HepG2 (cell line): Measurements from ENCODE around the gene KCNH6. TPM values are rescaled to one million over a fixed set of nuclear protein-coding genes. Genes with fewer than 3 reads are reported as not detected.
A peak's percentile ranks its signal among the peaks of the same experiment; 100 is the strongest.

Experiments
- GATAD2A ChIP-seq: IDR thresholded peaks from 2 replicates; pipeline ENCODE4 v1.6.1; 2016
- HNRNPH1 ChIP-seq: fragments of 200-400 bp; formaldehyde crosslinking; optimal IDR thresholded peaks from 2 replicates; pipeline ENCODE3; 2017; ENCODE audit warnings: mild to moderate bottlenecking, low read depth, low read length
- HOXD1 ChIP-seq: sonication (generic); formaldehyde crosslinking; IDR thresholded peaks from 2 replicates; pipeline ENCODE4 v1.5.0; 2020; ENCODE audit warnings: missing genetic modification reagents
- JUN ChIP-seq: sonication (generic); formaldehyde crosslinking; IDR thresholded peaks from 2 replicates; pipeline ENCODE4 v1.4.0; 2020; ENCODE audit warnings: mild to moderate bottlenecking, missing genetic modification reagents
- PITX1 ChIP-seq: sonication (generic); formaldehyde crosslinking; IDR thresholded peaks from 2 replicates; pipeline ENCODE4 v1.5.1; 2020; ENCODE audit warnings: mild to moderate bottlenecking, missing genetic modification reagents
- PTBP1 ChIP-seq: fragments of 200-400 bp; formaldehyde crosslinking; IDR thresholded peaks from 2 replicates; pipeline ENCODE4 v1.6.1; 2018; ENCODE audit warnings: low read length, low read depth; ENCODE audit not compliant: poor library complexity, severe bottlenecking
- YEATS4 ChIP-seq: sonication (generic); formaldehyde crosslinking; IDR thresholded peaks from 2 replicates; pipeline ENCODE4 v1.4.0; 2020; ENCODE audit warnings: missing genetic modification reagents, borderline replicate concordance
- polyA plus RNA-seq, 8 experiments: library from polyadenylated mRNA; depleted of rRNA in 3 of 8; stranded (reverse) in 7 of 8; unstranded in 1 of 8; fragments of >200 nt; fragmentation: Illumina TruSeq in 4 of 8; extraction: Trizol in 4 of 8; gene quantifications; 2 replicates each; pipeline versions ENCODE4 v1.2.1 to v1.2.3, GENCODE V29; 2011 to 2016; ENCODE audit warnings: low read depth in 4 of 8, missing spikeins in 1 of 8, mixed read lengths in 1 of 8; ENCODE audit not compliant: insufficient read depth in 1 of 8
- total RNA-seq, 5 experiments: library from RNA; depleted of rRNA; stranded (reverse); fragments of >200 nt; fragmentation: Illumina TruSeq; extraction: Trizol; gene quantifications; 2 replicates each; pipeline ENCODE4 v1.2.3, GENCODE V29; 2016; ENCODE audit warnings: low read depth in 1 of 5
- TF ChIP-seq, protein P1 (sequence below): sonication (generic); formaldehyde crosslinking; IDR thresholded peaks from 2 replicates; pipeline ENCODE4 v1.4.0; 2020; ENCODE audit warnings: missing genetic modification reagents, borderline replicate concordance
- TF ChIP-seq, protein P2 (sequence below): sonication (generic); formaldehyde crosslinking; IDR thresholded peaks from 2 replicates; pipeline ENCODE4 v1.4.0; 2020; ENCODE audit warnings: low read depth, mild to moderate bottlenecking, missing genetic modification reagents
- TF ChIP-seq, protein P3 (sequence below), 2 experiments: sonication (generic) in 1 of 2; formaldehyde crosslinking in 1 of 2; IDR thresholded peaks; 2 replicates each; pipeline versions ENCODE4 v1.4.0 to v1.6.1; 2018 to 2020; ENCODE audit warnings: missing genetic modification reagents in 2 of 2, borderline replicate concordance in 1 of 2, low read depth in 1 of 2, mild to moderate bottlenecking in 1 of 2, missing biosample characterization in 1 of 2
- TF ChIP-seq, protein P4 (sequence below): sonication (generic); formaldehyde crosslinking; IDR thresholded peaks from 2 replicates; pipeline ENCODE4 v1.9.0; 2021; ENCODE audit warnings: missing genetic modification reagents, borderline replicate concordance
- TF ChIP-seq, protein P5 (sequence below): sonication (generic); formaldehyde crosslinking; conservative IDR thresholded peaks from 2 replicates; pipeline ENCODE4 v1.8.0; 2022; ENCODE audit warnings: mild to moderate bottlenecking, moderate library complexity, missing genetic modification reagents

KCNH6 gene
- total and polyA plus RNA-seq, 2 of the 13 experiments (the other 11 are each of a cell fraction or from before 2014, with no cell fraction given): 0.05 to 0.18 TPM

DNA sequence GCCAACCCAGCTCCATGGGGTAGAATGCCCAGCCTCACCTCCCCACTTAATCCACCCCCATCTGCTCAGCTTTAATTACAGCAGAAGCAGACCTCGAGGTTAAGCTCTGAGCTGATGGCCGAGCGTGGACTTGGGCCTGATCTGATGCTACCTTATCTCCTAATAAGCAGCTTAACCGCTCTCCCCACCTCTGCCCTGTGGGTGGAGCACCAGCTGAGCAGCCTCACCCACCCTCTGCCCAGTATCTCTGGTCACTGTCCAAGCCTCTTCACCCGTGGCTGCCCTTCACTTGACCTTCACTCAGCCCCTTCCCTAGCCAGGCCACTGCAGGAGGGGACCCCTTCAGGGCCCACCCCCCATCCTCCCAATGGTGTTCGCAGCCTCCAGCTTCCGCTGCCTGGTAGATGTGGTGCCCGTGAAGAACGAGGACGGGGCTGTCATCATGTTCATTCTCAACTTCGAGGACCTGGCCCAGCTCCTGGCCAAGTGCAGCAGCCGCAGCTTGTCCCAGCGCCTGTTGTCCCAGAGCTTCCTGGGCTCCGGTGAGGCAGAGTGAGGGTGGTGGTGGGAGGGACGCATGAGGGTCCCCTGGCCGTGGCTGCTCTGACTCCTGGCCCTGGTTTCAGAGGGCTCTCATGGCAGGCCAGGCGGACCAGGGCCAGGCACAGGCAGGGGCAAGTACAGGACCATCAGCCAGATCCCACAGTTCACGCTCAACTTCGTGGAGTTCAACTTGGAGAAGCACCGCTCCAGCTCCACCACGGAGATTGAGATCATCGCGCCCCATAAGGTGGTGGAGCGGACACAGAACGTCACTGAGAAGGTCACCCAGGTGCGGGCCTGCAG, 6.8 kb downstream of the KCNH6 start (continued):
- TF ChIP-seq, protein P1, sequence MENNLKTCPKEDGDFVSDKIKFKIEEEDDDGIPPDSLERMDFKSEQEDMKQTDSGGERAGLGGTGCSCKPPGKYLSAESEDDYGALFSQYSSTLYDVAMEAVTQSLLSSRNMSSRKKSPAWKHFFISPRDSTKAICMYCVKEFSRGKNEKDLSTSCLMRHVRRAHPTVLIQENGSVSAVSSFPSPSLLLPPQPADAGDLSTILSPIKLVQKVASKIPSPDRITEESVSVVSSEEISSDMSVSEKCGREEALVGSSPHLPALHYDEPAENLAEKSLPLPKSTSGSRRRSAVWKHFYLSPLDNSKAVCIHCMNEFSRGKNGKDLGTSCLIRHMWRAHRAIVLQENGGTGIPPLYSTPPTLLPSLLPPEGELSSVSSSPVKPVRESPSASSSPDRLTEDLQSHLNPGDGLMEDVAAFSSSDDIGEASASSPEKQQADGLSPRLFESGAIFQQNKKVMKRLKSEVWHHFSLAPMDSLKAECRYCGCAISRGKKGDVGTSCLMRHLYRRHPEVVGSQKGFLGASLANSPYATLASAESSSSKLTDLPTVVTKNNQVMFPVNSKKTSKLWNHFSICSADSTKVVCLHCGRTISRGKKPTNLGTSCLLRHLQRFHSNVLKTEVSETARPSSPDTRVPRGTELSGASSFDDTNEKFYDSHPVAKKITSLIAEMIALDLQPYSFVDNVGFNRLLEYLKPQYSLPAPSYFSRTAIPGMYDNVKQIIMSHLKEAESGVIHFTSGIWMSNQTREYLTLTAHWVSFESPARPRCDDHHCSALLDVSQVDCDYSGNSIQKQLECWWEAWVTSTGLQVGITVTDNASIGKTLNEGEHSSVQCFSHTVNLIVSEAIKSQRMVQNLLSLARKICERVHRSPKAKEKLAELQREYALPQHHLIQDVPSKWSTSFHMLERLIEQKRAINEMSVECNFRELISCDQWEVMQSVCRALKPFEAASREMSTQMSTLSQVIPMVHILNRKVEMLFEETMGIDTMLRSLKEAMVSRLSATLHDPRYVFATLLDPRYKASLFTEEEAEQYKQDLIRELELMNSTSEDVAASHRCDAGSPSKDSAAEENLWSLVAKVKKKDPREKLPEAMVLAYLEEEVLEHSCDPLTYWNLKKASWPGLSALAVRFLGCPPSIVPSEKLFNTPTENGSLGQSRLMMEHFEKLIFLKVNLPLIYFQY: no peak
- TF ChIP-seq PITX1 (CRISPR knock-in tag) (peak; percentile 14; the same call in 1 of the 2 replicates), YEATS4 (CRISPR knock-in tag) (no peak), GATAD2A (CRISPR knock-in tag) (no peak), JUN (no peak), PTBP1 (no peak), HOXD1 (CRISPR knock-in tag) (no peak), HNRNPH1 (no peak)
- TF ChIP-seq, protein P2, sequence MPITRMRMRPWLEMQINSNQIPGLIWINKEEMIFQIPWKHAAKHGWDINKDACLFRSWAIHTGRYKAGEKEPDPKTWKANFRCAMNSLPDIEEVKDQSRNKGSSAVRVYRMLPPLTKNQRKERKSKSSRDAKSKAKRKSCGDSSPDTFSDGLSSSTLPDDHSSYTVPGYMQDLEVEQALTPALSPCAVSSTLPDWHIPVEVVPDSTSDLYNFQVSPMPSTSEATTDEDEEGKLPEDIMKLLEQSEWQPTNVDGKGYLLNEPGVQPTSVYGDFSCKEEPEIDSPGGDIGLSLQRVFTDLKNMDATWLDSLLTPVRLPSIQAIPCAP (CRISPR knock-in tag): no peak
- TF ChIP-seq, protein P3, sequence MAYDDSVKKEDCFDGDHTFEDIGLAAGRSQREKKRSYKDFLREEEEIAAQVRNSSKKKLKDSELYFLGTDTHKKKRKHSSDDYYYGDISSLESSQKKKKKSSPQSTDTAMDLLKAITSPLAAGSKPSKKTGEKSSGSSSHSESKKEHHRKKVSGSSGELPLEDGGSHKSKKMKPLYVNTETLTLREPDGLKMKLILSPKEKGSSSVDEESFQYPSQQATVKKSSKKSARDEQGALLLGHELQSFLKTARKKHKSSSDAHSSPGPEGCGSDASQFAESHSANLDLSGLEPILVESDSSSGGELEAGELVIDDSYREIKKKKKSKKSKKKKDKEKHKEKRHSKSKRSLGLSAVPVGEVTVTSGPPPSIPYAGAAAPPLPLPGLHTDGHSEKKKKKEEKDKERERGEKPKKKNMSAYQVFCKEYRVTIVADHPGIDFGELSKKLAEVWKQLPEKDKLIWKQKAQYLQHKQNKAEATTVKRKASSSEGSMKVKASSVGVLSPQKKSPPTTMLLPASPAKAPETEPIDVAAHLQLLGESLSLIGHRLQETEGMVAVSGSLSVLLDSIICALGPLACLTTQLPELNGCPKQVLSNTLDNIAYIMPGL (CRISPR knock-in tag; IDR thresholded peaks at IDR 0.05; ENCODE audit: borderline replicate concordance in 1 of 2, low read depth in 1 of 2): no peak
- TF ChIP-seq, protein P4, sequence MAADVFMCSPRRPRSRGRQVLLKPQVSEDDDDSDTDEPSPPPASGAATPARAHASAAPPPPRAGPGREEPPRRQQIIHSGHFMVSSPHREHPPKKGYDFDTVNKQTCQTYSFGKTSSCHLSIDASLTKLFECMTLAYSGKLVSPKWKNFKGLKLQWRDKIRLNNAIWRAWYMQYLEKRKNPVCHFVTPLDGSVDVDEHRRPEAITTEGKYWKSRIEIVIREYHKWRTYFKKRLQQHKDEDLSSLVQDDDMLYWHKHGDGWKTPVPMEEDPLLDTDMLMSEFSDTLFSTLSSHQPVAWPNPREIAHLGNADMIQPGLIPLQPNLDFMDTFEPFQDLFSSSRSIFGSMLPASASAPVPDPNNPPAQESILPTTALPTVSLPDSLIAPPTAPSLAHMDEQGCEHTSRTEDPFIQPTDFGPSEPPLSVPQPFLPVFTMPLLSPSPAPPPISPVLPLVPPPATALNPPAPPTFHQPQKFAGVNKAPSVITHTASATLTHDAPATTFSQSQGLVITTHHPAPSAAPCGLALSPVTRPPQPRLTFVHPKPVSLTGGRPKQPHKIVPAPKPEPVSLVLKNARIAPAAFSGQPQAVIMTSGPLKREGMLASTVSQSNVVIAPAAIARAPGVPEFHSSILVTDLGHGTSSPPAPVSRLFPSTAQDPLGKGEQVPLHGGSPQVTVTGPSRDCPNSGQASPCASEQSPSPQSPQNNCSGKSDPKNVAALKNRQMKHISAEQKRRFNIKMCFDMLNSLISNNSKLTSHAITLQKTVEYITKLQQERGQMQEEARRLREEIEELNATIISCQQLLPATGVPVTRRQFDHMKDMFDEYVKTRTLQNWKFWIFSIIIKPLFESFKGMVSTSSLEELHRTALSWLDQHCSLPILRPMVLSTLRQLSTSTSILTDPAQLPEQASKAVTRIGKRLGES: no peak
- TF ChIP-seq, protein P5, sequence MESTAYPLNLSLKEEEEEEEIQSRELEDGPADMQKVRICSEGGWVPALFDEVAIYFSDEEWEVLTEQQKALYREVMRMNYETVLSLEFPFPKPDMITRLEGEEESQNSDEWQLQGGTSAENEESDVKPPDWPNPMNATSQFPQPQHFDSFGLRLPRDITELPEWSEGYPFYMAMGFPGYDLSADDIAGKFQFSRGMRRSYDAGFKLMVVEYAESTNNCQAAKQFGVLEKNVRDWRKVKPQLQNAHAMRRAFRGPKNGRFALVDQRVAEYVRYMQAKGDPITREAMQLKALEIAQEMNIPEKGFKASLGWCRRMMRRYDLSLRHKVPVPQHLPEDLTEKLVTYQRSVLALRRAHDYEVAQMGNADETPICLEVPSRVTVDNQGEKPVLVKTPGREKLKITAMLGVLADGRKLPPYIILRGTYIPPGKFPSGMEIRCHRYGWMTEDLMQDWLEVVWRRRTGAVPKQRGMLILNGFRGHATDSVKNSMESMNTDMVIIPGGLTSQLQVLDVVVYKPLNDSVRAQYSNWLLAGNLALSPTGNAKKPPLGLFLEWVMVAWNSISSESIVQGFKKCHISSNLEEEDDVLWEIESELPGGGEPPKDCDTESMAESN (CRISPR knock-in tag): 0 out of 2 replicates have a peak, but pooled peaks have one; percentile 16
